Subcutaneous adipose tissue (tissue), 4 donors: ENCODE measurements around the gene LFNG. TPM values are rescaled to one million over a fixed set of nuclear protein-coding genes. Genes with fewer than 3 reads are reported as not detected.

Experiments
- total RNA-seq, 4 donors: library from RNA; depleted of rRNA; stranded (reverse); fragments of >200 nt; gene quantifications; one replicate each; pipeline ENCODE4 v1.1.0, GENCODE V29; 2016
- TF ChIP-seq, protein P1 (sequence below): fragments of 450-650 bp; IDR thresholded peaks from one replicate; pipeline ENCODE4 v1.5.1; 2016; ENCODE audit warnings: low read depth, mild to moderate bottlenecking, control low read depth, antibody characterized with exemption, moderate library complexity

The LFNG gene, protein sequence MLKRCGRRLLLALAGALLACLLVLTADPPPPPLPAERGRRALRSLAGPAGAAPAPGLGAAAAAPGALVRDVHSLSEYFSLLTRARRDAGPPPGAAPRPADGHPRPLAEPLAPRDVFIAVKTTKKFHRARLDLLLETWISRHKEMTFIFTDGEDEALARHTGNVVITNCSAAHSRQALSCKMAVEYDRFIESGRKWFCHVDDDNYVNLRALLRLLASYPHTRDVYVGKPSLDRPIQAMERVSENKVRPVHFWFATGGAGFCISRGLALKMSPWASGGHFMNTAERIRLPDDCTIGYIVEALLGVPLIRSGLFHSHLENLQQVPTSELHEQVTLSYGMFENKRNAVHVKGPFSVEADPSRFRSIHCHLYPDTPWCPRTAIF
- 10 to 100 TPM in 3 of 4 donors, 1 to 10 TPM in 1; 6.8 to 21.1 (median 14.5) TPM for total RNA-seq

GRCh38 chr7:2519119-2519930 lies at the start of gene LFNG:
TSS of gene LFNG (plus strand) at chr7:2519774. CDS start at chr7:2519862, 88 bp downstream.
- TF ChIP-seq, protein P1, sequence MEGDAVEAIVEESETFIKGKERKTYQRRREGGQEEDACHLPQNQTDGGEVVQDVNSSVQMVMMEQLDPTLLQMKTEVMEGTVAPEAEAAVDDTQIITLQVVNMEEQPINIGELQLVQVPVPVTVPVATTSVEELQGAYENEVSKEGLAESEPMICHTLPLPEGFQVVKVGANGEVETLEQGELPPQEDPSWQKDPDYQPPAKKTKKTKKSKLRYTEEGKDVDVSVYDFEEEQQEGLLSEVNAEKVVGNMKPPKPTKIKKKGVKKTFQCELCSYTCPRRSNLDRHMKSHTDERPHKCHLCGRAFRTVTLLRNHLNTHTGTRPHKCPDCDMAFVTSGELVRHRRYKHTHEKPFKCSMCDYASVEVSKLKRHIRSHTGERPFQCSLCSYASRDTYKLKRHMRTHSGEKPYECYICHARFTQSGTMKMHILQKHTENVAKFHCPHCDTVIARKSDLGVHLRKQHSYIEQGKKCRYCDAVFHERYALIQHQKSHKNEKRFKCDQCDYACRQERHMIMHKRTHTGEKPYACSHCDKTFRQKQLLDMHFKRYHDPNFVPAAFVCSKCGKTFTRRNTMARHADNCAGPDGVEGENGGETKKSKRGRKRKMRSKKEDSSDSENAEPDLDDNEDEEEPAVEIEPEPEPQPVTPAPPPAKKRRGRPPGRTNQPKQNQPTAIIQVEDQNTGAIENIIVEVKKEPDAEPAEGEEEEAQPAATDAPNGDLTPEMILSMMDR, result no peak

- TF ChIP-seq, protein P1, result no peak
These were observed 49.2 kb upstream of the LFNG start for GRCh38 chr7:2470204-2471021.

DNA sequence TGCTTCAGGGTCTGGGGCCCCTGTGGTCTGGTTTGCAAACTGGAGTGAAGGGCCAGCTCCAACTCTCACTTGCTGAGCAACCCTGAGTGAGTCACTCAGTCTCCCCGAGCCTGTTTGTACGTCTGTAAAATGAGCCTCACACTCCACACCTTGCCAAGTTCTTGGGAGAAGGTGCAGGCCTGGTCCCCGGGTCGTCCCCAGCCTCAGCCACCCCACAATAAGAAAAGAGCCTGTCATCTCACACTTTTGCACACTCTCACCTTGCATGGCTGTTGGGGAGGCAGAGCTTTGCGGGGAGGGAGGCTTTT lies 48.6 kb upstream of the LFNG start:
- TF ChIP-seq, protein P1, result no peak

DNA sequence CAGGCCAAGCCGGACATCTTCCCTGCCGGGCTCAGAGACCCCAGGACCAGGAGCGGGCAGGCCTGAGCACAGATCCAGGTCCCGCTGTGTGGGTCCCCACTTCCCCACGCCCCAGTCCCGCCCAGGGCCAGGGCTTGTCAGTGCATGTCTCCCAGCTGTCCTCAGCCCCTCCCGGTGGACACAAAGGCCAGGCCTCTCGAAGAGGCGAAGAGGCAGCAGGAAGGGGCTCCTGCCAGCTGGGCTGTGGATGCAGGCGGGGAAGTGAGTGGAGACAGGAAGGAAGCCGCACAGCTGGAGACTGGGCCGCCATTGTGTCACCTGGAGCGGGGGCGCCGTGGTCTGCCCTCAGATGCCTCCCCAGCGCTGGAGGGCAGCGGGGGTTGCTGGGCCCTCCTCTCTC lies 48.2 kb upstream of the LFNG start:
- TF ChIP-seq, protein P1, result no peak

GRCh38 chr7:2472739-2473138 lies 46.8 kb upstream of the LFNG start:
- TF ChIP-seq, protein P1, result no peak

DNA sequence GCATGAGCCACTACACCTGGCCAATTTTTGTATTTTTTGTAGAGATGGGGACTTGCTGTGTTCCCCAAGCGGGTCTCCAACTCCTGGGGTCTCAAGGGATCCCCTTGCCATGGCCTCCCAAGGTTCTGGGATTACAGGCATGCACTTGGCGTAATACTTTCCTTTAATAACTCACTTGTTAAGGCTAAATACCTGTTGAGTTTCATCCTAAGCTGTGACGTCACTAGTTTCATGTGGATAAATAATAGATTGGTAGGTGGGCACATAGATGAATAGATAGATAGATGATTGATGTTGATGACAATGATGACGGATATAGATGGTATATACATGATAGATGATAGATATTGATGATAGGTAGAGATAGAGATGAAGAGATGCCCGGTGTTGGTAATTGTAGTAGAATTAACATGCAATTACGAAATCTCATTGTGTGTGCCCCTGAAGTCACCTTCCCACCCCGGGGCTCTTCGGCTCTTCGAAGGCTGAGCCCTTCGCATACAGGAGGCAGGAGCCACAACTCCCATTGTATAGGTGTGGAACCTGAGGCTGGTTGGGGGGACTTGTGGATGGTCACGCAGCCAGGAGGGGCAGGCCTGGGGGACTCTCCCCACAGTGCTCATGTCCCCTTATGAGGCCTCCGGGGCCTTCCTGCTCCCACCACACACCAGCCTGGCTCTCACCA lies 45.9 kb upstream of the LFNG start:
- TF ChIP-seq, protein P1, result no peak
